SKM-1 (cell line): ENCODE measurements around the gene ALKBH5.
A peak's percentile ranks its signal among the peaks of the same experiment; 100 is the strongest.

Experiments
- DNase-seq: peaks from one replicate; lab custom pipeline; 2025; ENCODE audit not compliant: unreplicated experiment; lab: John Stamatoyannopoulos, UW

Gene ALKBH5

DNA sequence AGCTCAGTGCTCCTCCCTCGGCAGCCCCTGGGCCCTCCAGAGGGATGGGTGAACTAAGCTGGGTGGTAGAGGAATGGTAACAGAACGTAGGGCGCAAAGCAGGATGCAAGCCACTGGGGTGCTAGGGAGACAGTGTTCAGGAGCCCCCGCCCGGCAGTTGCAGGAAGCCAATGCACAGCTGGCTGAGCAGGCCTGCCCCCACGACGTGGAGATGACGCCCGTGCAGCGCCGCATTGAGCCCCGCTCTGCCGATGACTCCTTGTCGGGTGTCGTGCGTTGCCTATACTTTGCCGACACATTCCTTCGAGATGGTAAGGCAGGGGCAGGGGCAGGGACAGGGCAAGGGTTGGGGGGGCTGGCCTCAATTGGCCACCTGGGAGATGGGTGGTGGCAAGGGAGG lies 54.7 kb downstream of the ALKBH5 start:
- DNase-seq: no peak

DNA sequence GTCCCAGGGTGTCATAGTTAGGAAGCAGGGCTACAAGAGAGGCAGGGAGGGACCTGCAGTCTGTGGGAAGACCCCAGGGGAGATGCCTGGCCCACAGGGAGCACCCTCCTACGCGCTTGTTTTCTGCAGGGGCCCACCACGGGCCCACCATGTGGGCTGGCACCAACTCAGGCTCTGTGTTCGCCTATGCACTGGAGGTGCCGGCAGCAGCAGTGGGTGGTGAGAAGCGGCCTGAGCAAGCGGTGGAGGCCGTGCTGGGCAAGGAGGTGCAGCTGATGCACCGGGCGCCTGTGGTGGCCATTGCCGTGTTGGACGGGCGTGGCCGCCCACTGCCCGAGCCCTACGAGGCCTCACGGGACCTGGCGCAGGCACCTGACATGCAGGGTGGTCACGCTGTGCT lies 56.8 kb downstream of the ALKBH5 start:
- DNase-seq: no peak

DNA sequence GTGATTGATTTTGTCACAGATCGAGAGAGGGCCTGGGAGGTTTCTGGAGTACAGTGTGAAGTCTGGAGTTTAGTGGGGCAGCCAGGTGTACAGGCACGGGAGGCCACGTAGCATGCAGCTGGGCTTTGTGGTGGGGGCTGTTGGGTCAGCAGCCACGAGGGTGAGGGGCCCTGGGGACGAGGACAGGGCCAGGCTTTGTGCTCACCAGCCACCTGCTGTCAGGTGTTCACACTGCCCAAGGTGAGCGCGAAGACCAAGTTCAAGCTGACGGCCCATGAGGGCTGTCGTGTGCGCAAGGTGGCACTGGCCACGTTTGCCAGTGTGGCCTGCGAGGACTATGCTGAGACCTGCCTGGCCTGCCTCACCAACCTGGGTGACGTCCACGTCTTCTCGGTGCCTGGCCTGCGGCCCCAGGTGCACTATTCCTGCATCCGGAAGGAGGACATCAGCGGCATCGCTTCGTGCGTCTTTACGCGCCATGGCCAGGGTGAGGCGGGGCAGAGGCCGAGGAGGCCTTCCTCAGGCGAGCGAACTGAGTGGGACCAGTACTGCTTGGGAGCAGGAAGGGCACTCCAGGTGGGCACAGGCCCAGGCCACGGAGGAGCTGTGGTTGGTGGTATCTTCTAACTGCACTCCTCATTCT lies 57.7 kb downstream of the ALKBH5 start:
- DNase-seq: no peak

DNA sequence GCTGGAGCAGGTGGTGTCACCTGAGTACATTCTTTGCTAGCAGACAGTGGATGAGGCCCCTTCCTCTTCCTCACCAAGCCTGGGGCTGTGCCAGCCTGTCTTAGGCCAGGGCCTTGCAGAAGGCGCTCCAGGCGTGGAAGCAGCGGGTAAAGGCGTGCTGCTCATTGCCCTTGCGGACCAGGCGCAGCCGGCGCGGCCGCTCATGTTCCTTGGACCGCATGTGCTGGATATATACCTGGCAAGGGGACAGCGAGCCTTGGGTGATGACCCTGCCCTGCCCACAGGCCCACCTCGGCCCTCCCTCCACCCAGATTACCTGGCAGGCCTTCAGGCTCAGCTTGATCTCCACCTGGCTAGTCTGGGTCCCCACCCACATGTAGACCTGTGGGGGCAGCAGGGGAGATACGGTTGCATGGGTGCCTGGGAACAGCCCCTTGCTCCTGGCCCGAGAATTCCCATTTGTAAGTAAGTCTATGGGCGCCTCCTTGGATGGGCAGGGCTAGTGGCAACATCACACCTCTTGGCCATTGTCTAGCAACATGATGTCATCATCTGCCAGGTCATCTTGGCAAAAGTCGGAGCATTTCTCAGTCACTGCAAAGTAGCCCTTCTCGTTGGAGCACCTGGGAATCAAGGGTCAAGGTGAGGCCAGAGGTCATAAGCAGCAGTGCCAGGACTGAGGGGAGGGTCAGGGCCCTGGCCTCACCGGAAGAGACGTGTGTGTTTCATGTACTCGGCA lies 61.6 kb downstream of the ALKBH5 start:
- DNase-seq: no peak

DNA sequence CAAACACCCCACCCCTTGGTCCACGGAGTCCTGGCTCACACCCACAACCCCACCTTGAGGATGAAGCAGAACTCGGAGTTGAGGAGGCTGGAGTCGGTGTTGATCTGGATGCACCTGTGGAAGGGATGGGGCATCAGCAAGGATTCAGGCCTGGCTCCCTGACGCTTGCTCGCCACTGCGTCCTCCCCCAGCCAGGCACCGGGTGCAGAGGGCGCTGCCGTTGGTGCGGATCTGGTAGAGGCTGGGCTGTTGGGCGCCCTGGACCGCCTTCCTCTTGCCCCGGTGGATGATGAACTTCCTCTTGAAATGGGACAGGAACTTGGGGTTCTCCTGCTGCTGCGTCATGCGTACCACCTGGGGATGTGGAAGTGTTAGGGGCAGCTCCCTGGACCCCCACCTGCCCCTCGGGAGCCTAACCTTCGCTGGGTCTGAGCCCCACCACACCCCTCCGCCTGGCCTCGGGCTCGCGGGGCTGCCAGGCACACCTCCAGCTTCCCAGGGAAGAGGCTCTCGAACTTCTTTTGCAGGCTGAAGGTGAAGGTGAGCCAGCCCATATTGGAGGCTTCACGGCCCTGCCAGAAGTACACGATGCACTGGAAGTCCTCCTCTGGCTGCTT lies 62.6 kb downstream of the ALKBH5 start:
- no peak for DNase-seq

DNA sequence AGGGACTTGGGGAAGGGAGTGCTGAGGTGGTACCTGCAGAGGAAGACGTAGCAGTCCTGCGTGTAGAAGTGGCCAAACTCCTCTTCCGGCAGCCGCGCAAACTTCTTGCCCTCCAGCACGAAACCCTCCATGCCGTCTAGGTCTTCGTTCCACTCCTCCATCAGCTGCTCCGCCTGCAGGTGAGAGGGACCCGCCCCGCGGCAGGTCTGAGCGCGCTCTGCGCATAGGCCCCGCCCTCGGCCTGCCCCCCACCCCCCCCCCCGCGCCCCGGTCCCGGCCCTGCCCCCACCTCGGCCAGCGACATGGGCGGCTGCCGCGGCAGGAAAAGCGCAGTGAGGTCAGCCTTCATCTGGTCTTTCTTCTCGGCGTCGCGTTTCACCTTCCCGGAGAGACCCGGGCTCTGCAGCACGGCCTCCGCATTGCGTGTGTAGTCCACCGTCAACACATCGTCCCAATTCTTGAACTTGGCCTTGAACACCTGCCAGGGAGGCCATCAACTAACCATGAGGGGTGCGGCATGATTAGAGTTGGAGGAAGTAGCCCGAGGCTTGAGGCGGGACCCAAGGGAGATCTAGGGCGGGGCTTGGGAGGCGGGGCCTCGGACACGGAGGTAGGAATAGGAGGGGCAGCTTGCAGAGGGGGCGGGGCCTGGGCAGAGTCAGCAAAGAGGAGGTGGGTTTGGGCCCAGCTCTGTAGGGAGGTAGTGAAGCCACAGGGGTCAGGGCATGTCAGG lies 63.4 kb downstream of the ALKBH5 start:
- DNase-seq: no peak

DNA sequence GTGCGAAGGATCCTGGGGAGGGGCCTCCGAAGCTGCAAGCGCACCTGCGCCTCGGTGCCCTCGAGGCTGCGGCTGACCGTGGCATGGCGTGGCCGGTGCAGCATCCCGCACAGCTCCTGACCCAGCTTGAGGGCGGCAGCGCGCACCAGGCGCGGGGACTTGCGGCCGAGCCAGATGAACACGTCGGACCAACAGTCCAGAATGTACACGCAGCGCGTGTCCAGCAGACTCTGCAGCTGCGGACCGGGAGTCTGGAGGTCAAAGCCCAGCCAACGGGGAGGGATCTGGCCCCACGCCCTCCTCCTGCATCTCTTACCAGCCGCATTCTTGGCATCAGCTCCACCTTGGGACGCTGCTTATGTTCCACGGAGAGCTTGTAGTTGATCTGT lies 64.0 kb downstream of the ALKBH5 start:
- DNase-seq: no peak

DNA sequence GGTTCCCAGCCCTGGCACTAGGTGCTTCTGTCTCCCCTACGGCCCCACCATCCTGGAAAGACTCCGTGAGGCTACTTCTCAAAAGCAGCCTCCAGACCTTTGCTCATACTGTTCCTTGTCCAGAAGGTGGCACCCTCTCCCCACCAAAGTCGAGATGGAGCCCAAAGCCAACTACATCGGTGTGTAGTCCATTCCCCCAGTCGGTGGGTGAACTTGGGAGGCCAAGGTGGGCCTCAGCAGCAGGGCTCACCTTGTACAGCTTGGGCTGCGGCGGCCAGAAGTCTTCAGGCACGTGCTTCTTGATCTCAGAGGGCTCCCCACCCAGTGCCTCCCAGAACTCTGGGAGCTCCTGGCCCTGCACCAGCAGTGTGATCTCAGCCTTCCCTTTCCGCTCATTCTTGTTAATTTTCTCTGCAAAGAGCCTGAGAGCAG lies 64.7 kb downstream of the ALKBH5 start:
- DNase-seq: peak; percentile 18

DNA sequence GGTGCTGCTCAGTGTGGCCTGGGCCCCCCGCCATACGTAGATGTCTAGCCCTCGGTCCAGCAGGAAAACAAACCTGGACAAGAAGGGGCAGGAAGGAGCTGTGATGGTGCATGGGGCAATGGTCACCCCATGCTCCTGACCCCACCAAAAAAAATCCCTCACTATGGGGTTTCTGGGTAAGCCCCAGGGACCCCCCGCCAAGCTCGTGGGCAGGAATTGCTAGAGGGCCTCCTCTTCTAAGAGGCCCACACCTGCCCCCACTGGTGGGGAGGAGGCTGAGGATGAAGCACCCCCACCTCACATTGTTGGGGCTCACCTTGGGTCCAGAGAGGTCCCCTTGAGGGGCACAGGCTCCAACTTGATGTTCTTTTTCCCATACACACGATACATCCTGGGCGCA lies 65.2 kb downstream of the ALKBH5 start:
- DNase-seq: no peak

DNA sequence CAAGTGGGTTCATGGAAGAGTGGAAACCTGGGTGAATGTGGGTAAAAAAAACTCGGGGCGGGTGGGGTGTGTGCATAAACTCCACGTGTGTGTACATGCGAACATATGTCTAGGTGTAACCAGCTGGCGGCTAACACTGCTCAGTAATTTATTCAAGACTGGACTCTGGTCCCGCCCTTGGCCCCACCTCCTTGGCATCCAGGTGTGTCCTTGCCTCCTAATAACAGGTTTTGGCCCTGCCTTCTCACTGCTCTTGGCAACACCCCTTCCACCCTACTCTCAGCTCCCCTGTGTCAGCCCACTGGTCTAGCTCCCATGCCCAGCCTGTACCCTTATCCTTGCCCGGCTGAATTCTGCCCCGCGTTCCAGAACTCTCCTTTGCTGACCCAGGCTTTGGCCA lies 66.6 kb downstream of the ALKBH5 start:
- DNase-seq: no peak

DNA sequence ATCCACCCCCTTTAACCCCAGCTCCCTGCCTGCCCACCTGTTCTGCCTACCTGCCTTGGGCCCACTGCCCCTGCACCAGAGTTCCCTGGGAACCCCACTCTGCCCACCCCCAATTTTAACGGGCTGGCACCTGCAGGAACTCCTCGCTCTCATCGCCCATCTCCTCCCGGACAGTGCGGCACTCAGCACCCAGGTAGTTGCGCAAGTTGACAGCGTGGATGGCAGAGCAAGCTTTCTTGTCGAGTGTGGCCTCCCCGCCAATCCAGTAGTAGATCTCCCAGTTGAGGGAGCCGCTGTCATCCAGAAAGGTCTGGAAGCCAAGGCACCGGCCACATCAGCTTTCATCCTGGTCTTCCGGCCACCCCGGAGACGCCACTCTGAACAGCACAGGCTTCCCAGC lies 67.1 kb downstream of the ALKBH5 start:
- no peak for DNase-seq

DNA sequence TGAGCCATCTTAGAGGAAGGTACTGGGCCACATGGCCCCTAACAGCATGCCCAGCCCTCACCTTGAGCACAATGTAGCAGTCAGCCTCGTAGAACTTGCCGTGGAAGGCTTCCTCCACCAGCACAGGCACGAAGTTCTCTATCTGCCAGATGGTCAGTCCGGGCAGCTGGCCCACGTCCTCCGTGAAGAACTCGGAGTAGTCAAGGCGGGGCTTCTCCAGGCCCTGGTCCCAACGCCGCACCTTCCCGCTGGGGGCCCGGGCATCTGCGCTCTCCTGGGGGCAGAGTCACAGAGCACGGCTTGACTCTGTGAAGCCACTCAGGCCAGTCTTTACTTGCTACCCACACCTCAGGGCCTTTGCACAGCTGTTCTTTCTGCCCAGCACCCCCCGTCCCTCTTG lies 67.6 kb downstream of the ALKBH5 start:
- no peak for DNase-seq

DNA sequence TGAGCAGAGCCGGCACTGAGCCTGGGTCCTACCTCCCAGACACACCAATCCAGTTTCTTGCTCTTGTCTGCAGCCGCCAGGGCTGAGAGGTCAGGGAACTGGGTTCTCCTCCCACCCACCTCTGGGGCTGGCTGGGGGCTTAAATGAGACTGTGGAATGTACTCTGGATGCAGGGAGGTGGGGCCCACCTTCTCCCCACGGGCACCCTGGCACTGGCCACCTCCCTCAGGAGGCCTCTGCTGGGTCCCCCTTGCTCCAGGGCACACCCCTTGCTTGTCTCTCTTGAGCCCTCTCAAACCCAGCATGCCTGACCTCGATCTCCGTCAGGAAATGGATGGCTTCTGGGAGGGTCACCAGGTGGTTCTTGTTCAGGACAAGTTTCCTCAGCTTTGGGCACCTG lies 68.5 kb downstream of the ALKBH5 start:
- no peak for DNase-seq

DNA sequence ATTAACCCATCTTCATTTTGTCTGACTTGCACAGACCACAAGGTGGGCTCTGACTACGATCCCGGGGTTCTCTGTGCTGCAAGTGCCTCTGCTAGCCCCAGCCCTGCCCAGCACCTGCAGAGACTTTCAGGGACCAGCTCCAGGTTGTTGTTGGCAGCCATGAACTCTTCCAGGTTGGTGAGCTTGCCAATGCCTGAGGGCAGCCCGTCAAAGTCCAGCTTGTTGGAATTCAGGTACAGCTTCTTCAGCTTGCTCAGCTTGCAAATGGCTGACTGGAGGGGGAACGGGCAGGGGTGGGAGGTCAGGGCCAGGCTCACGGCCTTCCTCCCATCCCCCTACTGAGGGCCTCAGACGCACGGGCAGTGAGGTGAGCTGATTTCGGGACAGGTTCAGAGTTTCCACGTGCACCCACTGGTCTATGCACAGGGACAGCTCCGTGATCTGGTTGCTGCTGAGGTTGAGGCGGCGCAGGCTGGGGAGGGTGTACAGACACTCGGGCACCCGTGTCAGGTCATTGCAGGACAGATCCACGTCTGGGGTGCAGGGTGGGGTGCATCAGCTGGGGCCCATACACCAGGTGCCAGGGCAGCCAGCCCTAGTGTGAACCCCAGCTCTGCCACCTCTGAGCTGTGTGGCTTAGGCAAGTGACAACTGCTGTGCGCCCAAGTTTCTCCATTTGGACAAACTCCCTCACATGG lies 69.7 kb downstream of the ALKBH5 start:
- DNase-seq: no peak

DNA sequence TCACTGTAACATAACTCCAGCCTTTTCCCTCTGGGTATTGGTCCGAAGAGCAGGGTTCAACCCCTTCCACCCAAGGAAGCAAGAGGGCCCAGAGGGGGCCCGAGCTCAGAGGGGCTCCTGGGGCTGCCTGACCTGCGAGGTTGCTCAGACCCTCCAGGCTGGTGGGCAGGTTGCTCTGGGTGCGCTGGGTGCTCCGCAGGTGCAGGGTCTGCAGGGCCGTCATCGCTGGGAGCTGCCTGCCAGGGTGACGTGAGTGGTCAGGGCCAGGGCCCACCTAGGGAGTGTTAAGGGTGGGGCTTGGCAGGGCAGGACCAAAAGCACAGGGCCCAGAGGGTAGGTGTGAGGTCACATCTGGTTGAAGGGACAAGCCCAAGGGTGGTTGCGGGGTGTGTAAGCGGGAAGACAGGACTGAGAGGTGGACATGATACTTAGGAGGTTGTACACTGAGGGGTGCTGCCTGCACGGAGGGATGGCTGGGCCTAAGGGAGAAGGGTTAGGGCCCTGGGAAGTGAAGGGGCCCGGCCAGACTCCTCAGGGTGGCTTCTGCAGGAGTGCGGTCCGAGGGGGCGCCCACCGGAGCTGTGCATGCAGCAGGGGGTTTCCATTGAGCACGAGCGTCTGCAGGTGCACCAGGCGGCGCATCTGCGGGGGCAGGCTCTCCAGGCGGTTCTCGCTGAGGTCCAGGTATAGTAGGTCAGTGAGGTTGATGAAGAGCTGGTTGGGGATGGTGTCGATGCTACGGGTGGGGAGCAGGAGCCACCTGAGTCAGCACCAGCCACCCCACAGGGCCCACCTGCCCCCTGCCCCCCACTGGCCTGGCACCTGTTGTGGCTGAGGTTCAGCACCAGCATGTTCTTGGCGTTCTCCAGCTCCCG lies 70.6 kb downstream of the ALKBH5 start:
- DNase-seq: no peak

DNA sequence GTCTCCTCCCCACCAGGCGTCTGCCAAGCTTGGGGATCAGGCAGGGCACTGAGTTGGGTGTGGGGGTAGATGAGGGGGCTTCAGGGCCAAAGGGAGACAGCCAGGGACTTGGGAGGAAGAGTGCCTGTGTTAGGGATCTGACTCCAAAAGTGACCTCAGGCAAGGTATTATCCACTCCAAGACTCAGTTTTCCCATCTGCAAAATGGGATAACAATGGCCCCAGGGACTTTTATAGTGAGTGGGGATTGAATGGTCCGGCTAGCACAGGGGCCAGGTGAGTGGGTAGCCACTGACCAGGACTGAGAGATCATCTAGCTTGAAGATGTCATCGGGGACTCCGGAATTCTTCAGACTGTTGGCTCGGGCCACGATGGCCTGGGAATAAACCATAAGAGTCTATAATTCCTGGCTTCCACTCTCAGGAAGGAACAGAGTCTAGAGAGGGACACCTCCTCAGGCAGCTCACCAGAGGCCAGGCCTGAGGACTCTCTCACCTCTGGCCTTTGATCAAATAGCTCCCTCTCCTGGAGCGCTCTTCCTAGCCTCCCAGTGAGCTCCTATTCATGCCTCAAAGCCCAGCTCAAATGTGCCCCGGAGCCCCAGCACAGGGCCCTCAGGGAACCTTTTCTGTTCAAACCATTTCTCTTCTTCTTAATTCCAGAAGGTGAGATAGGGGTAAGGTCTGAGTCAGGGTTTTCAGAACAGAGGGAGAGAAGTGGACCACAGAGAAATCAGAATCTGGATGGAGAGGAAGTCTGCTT lies 71.4 kb downstream of the ALKBH5 start:
- DNase-seq: no peak

DNA sequence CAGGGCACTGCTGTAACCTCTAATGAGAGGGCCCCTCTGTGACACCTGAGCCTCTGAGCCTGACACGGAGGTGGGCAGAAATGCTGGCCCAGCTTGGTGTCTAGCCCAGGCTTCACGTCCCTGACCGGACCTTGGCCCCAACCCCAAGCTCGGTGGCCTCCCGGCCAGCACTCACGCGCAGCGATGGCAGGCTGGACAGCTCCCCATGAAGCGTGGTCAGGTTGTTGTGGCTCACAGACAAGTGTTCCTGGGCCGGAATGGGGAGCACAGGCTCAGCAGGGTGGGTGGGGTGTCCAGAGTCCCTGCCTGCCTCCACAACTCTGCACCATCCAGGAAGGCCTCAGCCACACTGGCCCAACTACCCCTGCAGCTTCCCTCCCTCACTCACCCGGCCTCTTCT lies 72.7 kb downstream of the ALKBH5 start:
- DNase-seq: no peak

DNA sequence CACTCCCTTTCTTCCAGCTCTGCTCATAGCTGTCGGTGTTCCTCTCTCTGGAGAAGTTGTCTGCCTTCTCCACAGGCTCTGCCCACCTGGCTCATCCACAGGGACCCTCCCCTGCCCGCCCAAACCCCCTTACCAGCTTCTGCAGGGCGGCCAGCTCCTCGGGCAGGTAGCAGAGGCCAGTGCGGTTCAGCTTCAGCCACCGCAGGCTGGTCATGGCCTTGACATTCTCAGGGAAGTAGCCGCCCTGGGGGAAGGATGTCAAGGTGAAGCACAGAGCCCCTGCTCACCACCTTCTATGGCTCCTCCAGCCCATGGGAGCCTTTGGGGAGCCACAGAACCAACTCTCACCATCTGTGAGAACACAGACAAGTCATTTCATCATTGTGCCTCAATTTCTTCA lies 73.1 kb downstream of the ALKBH5 start:
- no peak for DNase-seq

DNA sequence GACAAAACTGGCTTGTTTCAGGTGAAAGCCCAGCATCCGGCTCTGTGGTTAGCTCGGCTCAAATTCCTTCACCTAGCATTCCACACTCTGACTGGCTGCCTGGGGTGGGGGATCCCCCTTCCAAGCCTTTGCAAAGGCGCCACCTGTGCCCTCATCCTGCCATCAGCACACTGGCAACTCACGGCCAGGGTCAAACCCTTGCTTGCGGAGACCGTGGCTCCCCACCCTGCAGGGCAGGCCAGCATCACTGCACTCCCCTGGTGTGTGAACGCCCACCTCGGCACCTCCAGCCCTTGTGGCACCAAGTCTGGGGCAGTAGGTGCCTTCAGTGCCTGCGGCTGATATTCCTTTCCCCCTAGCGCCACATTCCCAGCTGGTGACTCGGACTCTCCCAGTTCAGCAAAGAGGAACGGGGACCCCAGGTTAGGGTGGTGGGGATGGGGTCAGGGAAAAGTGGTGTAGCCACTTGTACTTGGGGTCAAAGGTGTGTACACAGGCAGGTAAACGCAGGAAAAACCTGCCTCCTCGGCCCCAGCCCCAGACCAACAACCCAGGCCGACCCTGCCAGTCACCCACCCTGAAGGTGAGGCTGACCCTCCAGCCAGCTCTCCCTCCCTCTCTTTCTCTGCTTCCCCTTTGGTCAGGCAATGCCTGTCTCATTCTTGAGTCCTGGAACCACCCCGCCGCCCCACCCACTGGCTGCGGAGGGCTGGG lies 73.8 kb downstream of the ALKBH5 start:
- peak; percentile 32 for DNase-seq
